ENCODE results near the gene ZDHHC19. TPM values are rescaled to one million over a fixed set of nuclear protein-coding genes. Genes with fewer than 3 reads are reported as not detected.

Gene ZDHHC19
- total RNA-seq, 1 donor from 2014 or later = not detected

- H3K27me3 ChIP-seq (ENCODE audit: insufficient read depth, low read length) = no peaks in the 10 kb centered on the region
- no peaks in the 10 kb centered on the region for H4K20me1 ChIP-seq (ENCODE audit: insufficient read depth, low read length)
- peaks cover 10% of the 10 kb centered on the region for H3K4me1 ChIP-seq (ENCODE audit: insufficient read depth, low read length)
- no peak overlapping the region for H3K4me3 ChIP-seq (ENCODE audit: insufficient read depth, low read depth, low read length)
- no peaks in the 10 kb centered on the region for H3K36me3 ChIP-seq (ENCODE audit: insufficient read depth, low read length)
- Mint-ChIP-seq H3K9me3 (ENCODE audit: unreplicated experiment) (no peaks in the 10 kb centered on the region), H3K27ac (ENCODE audit: unreplicated experiment) (no peak overlapping the region), H3K27me3 (ENCODE audit: low read depth, unreplicated experiment) (peaks cover 9% of the 10 kb centered on the region), H3K4me1 (ENCODE audit: low read depth, unreplicated experiment) (peaks cover 8% of the 10 kb centered on the region), H3K4me3 (ENCODE audit: unreplicated experiment) (no peak overlapping the region), H3K36me3 (ENCODE audit: low read depth, unreplicated experiment) (no peaks in the 10 kb centered on the region)
- H3K4me2 ChIP-seq (ENCODE audit: low read length) = peak overlapping the region; percentile 75
- DNase-seq (ENCODE audit: low read depth) = no peak
- FAIRE-seq = no peak
- no peaks in the 10 kb centered on the region for H3K79me2 ChIP-seq (ENCODE audit: insufficient read depth, low read length)
- H3K9ac ChIP-seq (ENCODE audit: low read length) = no peak overlapping the region
- H2AFZ ChIP-seq (ENCODE audit: low read depth, low read length) = peak overlapping the region; percentile 67
- peak overlapping the region; percentile 21 for H3K27ac ChIP-seq (ENCODE audit: low read depth, low read length)
- no peak for TF ChIP-seq EZH2 (IDR thresholded peaks at IDR 0.05; ENCODE audit: insufficient read depth, low read length)
- TF ChIP-seq CTCF (IDR thresholded peaks at IDR 0.05; ENCODE audit: insufficient read depth, low read depth, low read length) = no peak
- no peaks in the 10 kb centered on the region for H3K9me3 ChIP-seq (ENCODE audit: insufficient read depth, low read depth, low read length)
Measured at GRCh38 chr3:196178993-196179379, 32.2 kb downstream of the ZDHHC19 start.

- DNase-seq (ENCODE audit: low read depth) = no peak
- Mint-ChIP-seq H3K9me3 (ENCODE audit: unreplicated experiment) (no peaks in the 10 kb centered on the region), H3K4me3 (ENCODE audit: unreplicated experiment) (no peak overlapping the region), H3K27me3 (ENCODE audit: low read depth, unreplicated experiment) (peaks cover 9% of the 10 kb centered on the region), H3K27ac (ENCODE audit: unreplicated experiment) (no peak overlapping the region), H3K4me1 (ENCODE audit: low read depth, unreplicated experiment) (peaks cover 3% of the 10 kb centered on the region), H3K36me3 (ENCODE audit: low read depth, unreplicated experiment) (no peaks in the 10 kb centered on the region)
- H3K4me1 ChIP-seq (ENCODE audit: insufficient read depth, low read length) = peaks cover 10% of the 10 kb centered on the region
- TF ChIP-seq EZH2 (IDR thresholded peaks at IDR 0.05; ENCODE audit: insufficient read depth, low read length) (no peak), CTCF (IDR thresholded peaks at IDR 0.05; ENCODE audit: insufficient read depth, low read depth, low read length) (no peak)
- no peak overlapping the region for H3K4me2 ChIP-seq (ENCODE audit: low read length)
- no peak overlapping the region for H3K9ac ChIP-seq (ENCODE audit: low read length)
- H3K4me3 ChIP-seq (ENCODE audit: insufficient read depth, low read depth, low read length) = no peak overlapping the region
- no peaks in the 10 kb centered on the region for H3K36me3 ChIP-seq (ENCODE audit: insufficient read depth, low read length)
- no peaks in the 10 kb centered on the region for H3K27me3 ChIP-seq (ENCODE audit: insufficient read depth, low read length)
- FAIRE-seq = no peak
- no peak overlapping the region for H3K27ac ChIP-seq (ENCODE audit: low read depth, low read length)
- H2AFZ ChIP-seq (ENCODE audit: low read depth, low read length) = no peak overlapping the region
- no peaks in the 10 kb centered on the region for H4K20me1 ChIP-seq (ENCODE audit: insufficient read depth, low read length)
- H3K79me2 ChIP-seq (ENCODE audit: insufficient read depth, low read length) = no peaks in the 10 kb centered on the region
- no peaks in the 10 kb centered on the region for H3K9me3 ChIP-seq (ENCODE audit: insufficient read depth, low read depth, low read length)
Measured at GRCh38 chr3:196177967-196178366, 33.2 kb downstream of the ZDHHC19 start.

- H3K4me2 ChIP-seq (ENCODE audit: low read length) = no peak overlapping the region
- peaks cover 3% of the 10 kb centered on the region for H3K4me1 Mint-ChIP-seq (ENCODE audit: low read depth, unreplicated experiment)
- peaks cover 9% of the 10 kb centered on the region for H3K27me3 Mint-ChIP-seq (ENCODE audit: low read depth, unreplicated experiment)
- no peaks in the 10 kb centered on the region for H3K9me3 Mint-ChIP-seq (ENCODE audit: unreplicated experiment)
- H3K27me3 ChIP-seq (ENCODE audit: insufficient read depth, low read length) = no peaks in the 10 kb centered on the region
- TF ChIP-seq CTCF (IDR thresholded peaks at IDR 0.05; ENCODE audit: insufficient read depth, low read depth, low read length) (no peak), EZH2 (IDR thresholded peaks at IDR 0.05; ENCODE audit: insufficient read depth, low read length) (no peak)
- no peak overlapping the region for H3K27ac Mint-ChIP-seq (ENCODE audit: unreplicated experiment)
- FAIRE-seq (no peak), DNase-seq (ENCODE audit: low read depth) (no peak)
- no peak overlapping the region for H2AFZ ChIP-seq (ENCODE audit: low read depth, low read length)
- peaks cover 10% of the 10 kb centered on the region for H3K4me1 ChIP-seq (ENCODE audit: insufficient read depth, low read length)
- H4K20me1 ChIP-seq (ENCODE audit: insufficient read depth, low read length) = no peaks in the 10 kb centered on the region
- no peak overlapping the region for H3K9ac ChIP-seq (ENCODE audit: low read length)
- H3K4me3 ChIP-seq (ENCODE audit: insufficient read depth, low read depth, low read length) = no peak overlapping the region
- H3K9me3 ChIP-seq (ENCODE audit: insufficient read depth, low read depth, low read length) = no peaks in the 10 kb centered on the region
- H3K36me3 Mint-ChIP-seq (ENCODE audit: low read depth, unreplicated experiment) = no peaks in the 10 kb centered on the region
- H3K4me3 Mint-ChIP-seq (ENCODE audit: unreplicated experiment) = no peak overlapping the region
- H3K79me2 ChIP-seq (ENCODE audit: insufficient read depth, low read length) = no peaks in the 10 kb centered on the region
- no peaks in the 10 kb centered on the region for H3K36me3 ChIP-seq (ENCODE audit: insufficient read depth, low read length)
- no peak overlapping the region for H3K27ac ChIP-seq (ENCODE audit: low read depth, low read length)
Measured at GRCh38 chr3:196177567-196177966, 33.6 kb downstream of the ZDHHC19 start.

Measured in astrocyte (in vitro differentiated cells and primary cell).